Testis (tissue), 3 donors: ENCODE results near the gene PANX1. TPM values are rescaled to one million over a fixed set of nuclear protein-coding genes. Genes with fewer than 3 reads are reported as not detected.

ENCODE experiments used
- DNase-seq: peaks from one replicate; pipeline ENCODE4 v3.0.0-alpha.2; 2019
- H3K27ac ChIP-seq, 2 donors: fragments of 200-600 bp; sonication (generic); one replicate each; pipeline ENCODE4 v1.5.1; 2019
- H3K27me3 ChIP-seq: fragments of 200-600 bp; sonication (generic); one replicate; pipeline ENCODE4 v1.5.1; 2019
- H3K36me3 ChIP-seq: fragments of 200-600 bp; sonication (generic); one replicate; pipeline ENCODE4 v1.5.1; 2017; ENCODE audit warnings: low read depth; ENCODE audit errors: missing control alignments
- H3K4me1 ChIP-seq: fragments of 200-600 bp; sonication (generic); one replicate; pipeline ENCODE4 v1.5.1; 2019
- H3K4me3 ChIP-seq, 2 donors: fragments of 200-600 bp; sonication (generic); one replicate each; pipeline ENCODE4 v1.5.1; 2017 to 2019
- H3K9me3 ChIP-seq: fragments of 200-600 bp; sonication (generic); one replicate; pipeline ENCODE4 v1.5.1; 2017
- POLR2A ChIP-seq: fragments of 450-650 bp; IDR thresholded peaks from one replicate; pipeline ENCODE4 v1.6.1; 2017; ENCODE audit warnings: antibody characterized with exemption, mild to moderate bottlenecking, moderate library complexity
- WGBS, 2 donors: methylation state at CpG; one replicate each; pipeline ENCODE4 v1.1.5; 2018; 5-methylcytosine and 5-hydroxymethylcytosine counted together
- intact Hi-C: fragments of 100-400 bp; cut with DNase I; formaldehyde crosslinking; loops from one replicate; pipeline ENCODE4 v1.15.1; 2023; ENCODE audit warnings: low total_unique reads
- polyA plus RNA-seq: library from polyadenylated mRNA; stranded (reverse); fragments of 350-450 nt; fragmentation: Illumina TruSeq; extraction: RNeasy Lipid Tissue Mini Kit (QIAGEN cat#74804); gene quantifications from one replicate; pipeline ENCODE4 v1.2.3, GENCODE V29; 2014; ENCODE audit warnings: low read depth, low replicate concordance; ENCODE audit not compliant: insufficient read depth
- total RNA-seq, 2 donors: library from RNA; depleted of rRNA; stranded (reverse); fragments of >200 nt; gene quantifications; one replicate each; pipeline ENCODE4 v1.2.3, GENCODE V29; 2016
- TF ChIP-seq, protein P1 (sequence below), 3 experiments: fragments of 450-650 bp in 2 of 3; fragments of 200-600 bp in 1 of 3; sonication (generic) in 1 of 3; IDR thresholded peaks; one replicate each; pipeline ENCODE4 v1.5.1; 2016 to 2019; ENCODE audit warnings: antibody characterized with exemption in 3 of 3, mild to moderate bottlenecking in 2 of 3, moderate library complexity in 1 of 3

PANX1 gene
- total and polyA plus RNA-seq, 3 donors from 2014 or later: 22.2 to 55.3 (median 42.0) TPM

DNA sequence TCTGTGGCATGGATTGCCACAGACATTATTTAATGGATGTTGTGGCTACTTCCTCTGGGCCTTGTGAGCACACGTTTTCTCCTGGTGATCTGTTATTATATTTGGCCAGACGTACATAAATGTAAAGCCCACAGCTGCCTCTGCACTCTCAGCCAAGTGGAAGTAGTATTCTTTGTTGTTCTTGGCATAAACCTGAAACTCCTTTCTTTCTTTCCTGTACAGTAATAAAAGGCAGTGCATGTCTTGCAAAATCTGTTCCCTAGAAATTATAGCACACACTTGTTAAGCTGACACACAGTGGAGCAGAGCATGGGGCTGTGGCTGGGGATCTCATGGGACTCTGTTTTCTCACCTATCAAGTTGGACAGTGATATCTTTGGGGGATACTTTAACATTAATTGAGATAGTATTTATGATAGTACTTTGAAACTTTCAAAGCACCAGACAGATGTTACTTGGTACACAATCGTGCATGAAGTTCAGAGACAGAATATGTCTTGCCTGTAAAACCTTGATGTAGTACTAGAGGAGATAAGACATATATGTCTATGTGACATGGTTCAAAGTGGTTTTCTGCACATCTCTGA is 20.9 kb downstream of the PANX1 start:
- H3K27me3 ChIP-seq: no peaks in the 10 kb centered on the region
- WGBS, 2 donors: 38 to 50% methylated on average over 3 of the region's 3 CpGs
- intact Hi-C loops: no loop called here
- no peak for DNase-seq
- no peaks in the 10 kb centered on the region for H3K36me3 ChIP-seq
- no peaks in the 10 kb centered on the region for H3K9me3 ChIP-seq
- TF ChIP-seq POLR2A: no peak
- TF ChIP-seq, protein P1, sequence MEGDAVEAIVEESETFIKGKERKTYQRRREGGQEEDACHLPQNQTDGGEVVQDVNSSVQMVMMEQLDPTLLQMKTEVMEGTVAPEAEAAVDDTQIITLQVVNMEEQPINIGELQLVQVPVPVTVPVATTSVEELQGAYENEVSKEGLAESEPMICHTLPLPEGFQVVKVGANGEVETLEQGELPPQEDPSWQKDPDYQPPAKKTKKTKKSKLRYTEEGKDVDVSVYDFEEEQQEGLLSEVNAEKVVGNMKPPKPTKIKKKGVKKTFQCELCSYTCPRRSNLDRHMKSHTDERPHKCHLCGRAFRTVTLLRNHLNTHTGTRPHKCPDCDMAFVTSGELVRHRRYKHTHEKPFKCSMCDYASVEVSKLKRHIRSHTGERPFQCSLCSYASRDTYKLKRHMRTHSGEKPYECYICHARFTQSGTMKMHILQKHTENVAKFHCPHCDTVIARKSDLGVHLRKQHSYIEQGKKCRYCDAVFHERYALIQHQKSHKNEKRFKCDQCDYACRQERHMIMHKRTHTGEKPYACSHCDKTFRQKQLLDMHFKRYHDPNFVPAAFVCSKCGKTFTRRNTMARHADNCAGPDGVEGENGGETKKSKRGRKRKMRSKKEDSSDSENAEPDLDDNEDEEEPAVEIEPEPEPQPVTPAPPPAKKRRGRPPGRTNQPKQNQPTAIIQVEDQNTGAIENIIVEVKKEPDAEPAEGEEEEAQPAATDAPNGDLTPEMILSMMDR (IDR thresholded peaks at IDR 0.05): no peak
- no peak overlapping the region for H3K27ac ChIP-seq
- H3K4me1 ChIP-seq: peaks cover 20% of the 10 kb centered on the region
- no peak overlapping the region for H3K4me3 ChIP-seq

DNA sequence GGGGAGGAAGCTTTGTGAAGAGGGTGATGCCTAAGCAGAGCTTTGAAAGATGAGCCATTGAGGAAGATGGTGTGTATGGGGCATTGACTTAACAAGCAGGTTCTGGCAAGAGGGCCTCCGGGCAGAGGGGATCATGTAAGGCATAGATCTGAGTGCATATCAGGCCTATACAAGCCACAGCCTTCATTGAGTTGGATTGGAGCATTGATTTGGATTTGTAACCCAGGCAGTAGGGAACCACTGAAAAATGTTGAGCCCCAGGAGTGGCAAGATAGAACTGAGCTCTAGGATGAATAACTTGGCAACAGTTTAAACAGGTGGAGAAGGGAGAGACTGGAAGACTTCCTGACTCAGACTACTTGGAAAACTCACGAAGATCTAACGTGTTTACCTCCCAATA is 21.4 kb downstream of the PANX1 start:
- no peak for DNase-seq
- H3K4me1 ChIP-seq: peaks cover 20% of the 10 kb centered on the region
- no peak overlapping the region for H3K27ac ChIP-seq
- H3K27me3 ChIP-seq: no peaks in the 10 kb centered on the region
- no peaks in the 10 kb centered on the region for H3K36me3 ChIP-seq
- WGBS, 2 donors: 83% methylated on average over 3 of the region's 3 CpGs
- intact Hi-C loops: no loop called here
- no peaks in the 10 kb centered on the region for H3K9me3 ChIP-seq
- no peak overlapping the region for H3K4me3 ChIP-seq
- TF ChIP-seq, protein P1 (IDR thresholded peaks at IDR 0.05): no peak
- no peak for TF ChIP-seq POLR2A

DNA sequence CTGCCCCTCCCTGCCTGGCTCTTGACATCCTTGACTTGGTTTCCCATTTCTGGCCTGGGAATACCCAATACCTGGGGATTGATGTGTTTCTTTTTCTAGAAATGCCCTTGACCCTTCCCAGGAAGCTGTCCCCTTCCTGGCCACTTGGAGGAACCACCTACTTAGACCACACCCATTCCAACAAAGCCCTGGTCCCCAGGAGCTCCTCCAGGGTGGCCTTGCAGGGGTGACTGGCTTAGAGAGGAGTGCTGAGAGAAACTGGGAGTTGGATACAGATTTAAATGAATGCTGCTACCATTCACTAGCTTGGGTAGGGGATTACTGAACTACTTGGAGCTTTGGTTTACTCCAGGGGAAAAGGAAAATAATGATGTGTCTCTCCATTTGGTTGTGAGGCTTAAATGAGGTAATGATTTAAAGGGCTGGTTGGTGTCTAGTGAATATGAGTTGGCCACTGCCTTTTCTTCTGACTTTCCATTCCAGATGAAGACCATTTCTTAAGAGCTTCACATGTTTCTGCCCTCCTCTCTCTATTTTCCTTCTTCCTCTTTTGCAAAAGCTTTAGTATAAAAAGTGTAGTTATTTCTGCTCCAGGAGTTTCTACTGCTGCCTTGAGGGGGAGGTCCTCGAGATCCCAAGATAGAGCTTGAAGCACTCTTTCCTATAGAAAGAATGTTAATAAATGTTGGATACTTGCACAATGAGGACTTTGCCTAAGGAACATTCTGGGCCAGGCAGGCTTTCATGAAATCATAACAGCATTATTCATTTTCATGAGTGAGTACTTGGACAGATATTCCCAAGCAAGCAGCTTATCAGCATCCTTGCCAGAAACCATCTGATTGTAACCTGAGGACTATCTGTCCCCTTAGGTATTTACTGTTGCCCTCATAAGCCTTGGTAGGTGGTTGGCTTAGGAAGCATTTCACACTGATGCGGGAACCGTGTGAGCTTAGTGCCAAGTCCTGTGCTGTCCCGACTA is 22.4 kb downstream of the PANX1 start:
- DNase-seq: no peak
- 57 to 78% methylated on average over 4 of the region's 4 CpGs for WGBS, 2 donors
- H3K27ac ChIP-seq: no peak overlapping the region
- H3K4me3 ChIP-seq: no peak overlapping the region
- no peaks in the 10 kb centered on the region for H3K27me3 ChIP-seq
- peaks cover 20% of the 10 kb centered on the region for H3K4me1 ChIP-seq
- TF ChIP-seq, protein P1 (IDR thresholded peaks at IDR 0.05): no peak
- no peak for TF ChIP-seq POLR2A
- H3K36me3 ChIP-seq: no peaks in the 10 kb centered on the region
- no peaks in the 10 kb centered on the region for H3K9me3 ChIP-seq
- intact Hi-C loops: no loop called here

DNA sequence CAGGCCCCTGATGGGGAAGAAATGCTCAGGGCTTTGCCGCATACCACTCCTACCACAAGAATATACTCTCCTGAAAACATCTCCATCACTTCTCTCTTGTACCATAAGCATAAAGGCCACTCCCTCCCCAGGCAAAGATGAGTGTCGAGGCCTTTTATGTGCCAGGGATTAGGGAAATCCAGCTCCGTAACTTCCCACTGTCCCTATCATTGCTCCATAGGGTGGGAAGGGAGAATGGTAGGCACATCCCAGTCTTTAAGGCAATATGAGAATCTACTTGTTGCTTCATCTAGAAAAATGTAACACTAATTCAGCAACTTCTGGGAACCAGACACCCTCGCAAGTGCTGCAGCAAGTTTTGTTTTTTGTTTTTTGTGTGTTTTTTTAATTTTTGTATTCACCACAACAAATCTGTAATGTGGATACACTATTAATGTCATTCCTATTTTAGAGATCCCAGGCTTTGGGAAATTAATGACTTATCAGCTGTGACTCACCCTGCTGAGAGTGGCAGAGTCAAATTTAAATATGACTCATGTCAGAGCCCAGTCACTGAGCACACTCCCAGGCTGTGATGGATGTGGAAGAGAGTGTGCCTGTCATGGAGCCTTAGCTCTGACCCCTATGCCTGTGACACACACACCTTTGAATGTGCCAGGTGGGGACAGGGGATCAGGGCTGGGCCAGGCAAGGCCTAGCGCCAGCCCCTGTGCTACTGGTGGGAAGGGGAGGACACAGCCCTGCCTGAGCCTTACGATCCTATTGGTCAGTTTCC is 23.4 kb downstream of the PANX1 start:
- H3K9me3 ChIP-seq: no peaks in the 10 kb centered on the region
- intact Hi-C loops: no loop called here
- H3K36me3 ChIP-seq: no peaks in the 10 kb centered on the region
- WGBS, 2 donors: 81 to 87% methylated on average over 5 to 6 of the region's 6 CpGs
- no peak for DNase-seq
- no peak overlapping the region for H3K4me3 ChIP-seq
- H3K4me1 ChIP-seq: peaks cover 13% of the 10 kb centered on the region
- TF ChIP-seq, protein P1 (IDR thresholded peaks at IDR 0.05): no peak
- no peak for TF ChIP-seq POLR2A
- no peak overlapping the region for H3K27ac ChIP-seq
- no peaks in the 10 kb centered on the region for H3K27me3 ChIP-seq
